Stimulated activated CD4-positive, alpha-beta T cell treated with anti-CD3 and anti-CD28 coated beads, Interleukin-2, amount 100 ng/mL, for 24 hours (primary cell): ENCODE data around the gene DYNC2H1.
A peak's percentile ranks its signal among the peaks of the same experiment; 100 is the strongest.
"Not testable (repeated sequence)": the region's sequence is repeated elsewhere in the genome, so short reads cannot be mapped to it uniquely, and the experiment has no call there.

ENCODE experiments used
- DNase-seq, 2 donors: peaks; one replicate each; pipeline ENCODE4 v3.0.0-alpha.2; 2020

Gene DYNC2H1

DNA sequence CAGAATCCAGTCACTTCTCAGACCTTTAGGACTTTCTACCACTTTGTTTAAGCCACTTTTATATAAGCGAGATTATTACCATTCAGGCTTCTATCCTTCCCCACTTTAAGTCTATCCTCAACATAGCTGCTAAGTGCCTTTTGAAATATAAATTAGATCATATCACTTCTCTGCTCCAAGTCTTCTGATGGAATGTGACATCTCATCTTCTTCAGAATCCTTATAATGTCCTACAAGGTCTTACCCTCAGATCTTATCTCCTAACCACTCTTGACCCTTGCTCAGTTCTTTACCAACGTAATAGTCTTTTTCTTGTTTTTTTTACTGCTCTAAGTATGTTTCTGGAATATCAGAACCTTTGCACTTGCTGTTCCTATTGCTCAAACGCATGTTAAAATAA is 188.7 kb downstream of the DYNC2H1 start:
- DNase-seq: no peak

DNA sequence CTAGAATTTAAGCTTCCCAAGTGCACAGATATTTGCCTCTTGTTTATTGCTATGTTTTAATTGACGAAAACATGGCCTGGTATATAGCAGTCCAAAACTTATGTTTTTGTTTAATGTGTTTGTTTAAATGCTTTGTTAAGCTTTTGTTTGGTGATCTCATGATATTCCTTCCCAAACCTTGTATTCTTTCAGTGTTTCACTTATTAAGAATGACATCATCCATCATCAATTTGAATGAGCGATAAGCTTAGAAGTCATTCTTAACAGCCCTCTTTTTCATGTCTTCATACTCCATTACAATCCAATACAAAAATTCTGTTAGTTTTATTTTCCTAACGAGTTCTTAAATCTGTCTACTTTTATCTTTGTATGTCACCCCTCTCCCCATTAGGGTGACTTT is 206.0 kb downstream of the DYNC2H1 start:
- no peak for DNase-seq

DNA sequence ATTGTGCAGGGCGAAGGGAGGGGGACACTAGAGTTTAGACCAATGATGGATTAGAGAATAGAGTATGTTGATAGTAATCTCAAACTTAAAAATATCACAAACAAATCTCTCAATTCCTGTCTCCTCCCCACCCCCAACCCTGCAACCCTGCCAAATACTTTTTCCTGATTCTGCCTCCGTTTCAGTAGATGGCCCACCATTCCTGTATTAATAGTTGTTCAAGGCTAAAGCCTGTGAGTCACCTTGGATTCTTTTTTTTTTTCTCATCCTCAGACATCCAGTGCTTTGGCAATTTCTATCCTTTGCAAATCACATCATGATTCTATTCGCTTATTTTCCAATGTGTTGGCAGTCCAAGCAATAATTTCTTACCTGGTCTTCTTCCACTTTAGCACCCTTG is 207.9 kb downstream of the DYNC2H1 start:
- DNase-seq: no peak

DNA sequence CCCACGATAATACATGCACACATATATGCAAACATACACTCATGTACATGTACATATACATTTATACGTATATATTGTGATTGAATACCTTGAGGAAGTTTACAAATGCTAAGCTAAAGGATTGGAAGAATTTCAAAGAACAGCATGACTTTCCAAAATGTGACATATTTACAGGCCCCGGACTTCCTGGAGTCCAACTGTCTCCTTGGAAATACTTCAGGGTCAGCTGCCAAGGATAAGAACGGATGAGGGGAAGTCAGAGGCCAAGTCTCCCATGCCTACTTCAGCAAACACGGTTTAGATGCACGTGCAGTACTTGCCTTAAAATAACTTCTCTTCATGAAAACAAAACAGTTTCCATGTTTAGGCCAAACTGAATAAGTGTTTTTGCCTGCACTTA is 213.6 kb downstream of the DYNC2H1 start:
- no peak for DNase-seq

DNA sequence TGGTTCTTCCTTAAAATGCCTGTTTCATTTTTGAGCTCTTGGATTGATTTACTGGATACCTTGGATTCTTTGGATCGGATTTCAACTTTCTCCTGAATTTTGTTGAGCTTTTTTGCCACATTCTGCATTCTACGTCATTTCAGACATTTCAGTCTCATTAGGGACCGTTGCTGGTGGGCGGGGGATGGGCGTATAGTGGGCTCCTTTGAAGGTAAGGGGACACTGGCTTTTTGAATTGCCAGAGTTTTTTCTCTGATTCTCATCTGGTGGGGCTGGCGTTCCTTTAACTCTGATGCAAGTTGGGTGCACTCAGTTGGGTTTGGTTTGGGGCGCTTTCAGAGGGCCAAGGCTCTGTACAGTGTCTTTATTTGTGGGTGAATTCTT is 216.5 kb downstream of the DYNC2H1 start:
- no peak for DNase-seq

DNA sequence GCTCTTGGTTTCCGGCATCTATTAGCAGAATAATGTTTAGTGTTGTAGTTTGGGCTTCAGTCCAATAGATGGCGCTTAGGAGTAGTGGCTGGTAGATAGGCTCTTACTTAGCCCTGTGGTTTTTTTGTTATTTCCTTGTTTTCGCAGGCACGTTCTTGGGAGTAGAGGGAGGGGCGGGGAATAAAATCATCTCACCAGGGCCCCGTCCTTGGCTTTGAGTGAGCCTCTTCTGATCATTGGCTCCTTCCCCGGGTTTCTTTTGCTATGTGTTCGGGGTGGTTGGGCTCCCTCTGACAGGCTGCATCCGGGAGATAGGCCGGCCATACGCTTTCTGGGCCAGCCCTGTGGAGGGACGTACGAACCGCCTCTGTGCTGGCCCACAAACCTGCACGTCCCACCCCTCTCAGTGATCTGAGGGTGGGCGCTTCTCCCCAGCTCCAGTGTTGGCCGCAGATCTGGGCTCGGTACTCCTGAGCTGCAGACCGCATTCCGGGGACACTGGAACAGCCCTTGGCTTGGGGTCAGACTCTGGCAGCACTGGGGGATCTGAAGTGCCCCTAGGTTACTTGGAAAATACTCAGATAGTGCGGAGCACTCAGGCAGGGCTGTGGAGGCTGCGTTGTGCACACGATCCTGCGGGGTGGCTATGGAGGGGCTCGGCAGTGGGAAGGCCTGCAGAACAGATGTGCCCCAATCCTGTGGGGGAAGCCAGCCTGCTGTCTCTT is 217.0 kb downstream of the DYNC2H1 start:
- DNase-seq: peak in 1 of 2 donors; percentile 18

DNA sequence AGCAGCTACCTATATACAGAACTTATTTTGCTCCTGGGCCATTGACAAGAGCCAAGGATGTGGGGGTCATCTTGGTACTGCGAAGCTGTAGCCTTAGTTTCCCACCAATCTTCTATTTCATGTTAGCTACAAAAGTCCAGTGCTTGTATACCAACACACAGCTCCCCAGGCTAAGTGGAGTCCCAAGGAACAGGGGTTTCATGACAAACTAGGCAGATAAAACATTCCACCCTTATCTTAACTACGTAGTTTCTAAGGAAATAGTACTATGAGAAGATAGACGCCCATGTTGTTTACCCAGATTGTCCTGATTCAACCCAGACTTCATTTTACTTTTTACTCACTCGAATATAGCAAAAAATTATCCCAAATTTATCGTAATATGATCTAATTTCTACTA is 218.5 kb downstream of the DYNC2H1 start:
- no peak for DNase-seq

DNA sequence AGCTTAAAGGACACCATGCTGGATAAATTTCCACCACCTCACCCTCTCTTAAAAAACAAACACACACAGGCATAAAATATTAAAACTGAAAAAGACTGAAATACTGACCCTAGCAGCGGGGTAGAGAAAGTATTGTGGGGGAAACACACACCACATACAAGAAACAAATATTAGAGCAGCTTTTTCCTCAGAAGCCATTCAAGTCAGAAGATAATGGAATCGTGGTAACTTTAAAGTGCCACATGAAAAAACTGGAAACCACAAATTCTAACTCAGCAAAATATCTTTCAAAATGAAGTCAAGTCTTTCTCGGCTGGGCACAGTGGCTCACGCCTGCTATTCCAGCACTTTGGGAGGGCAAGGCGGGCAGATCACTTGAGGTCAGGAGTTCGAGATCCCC is 223.2 kb downstream of the DYNC2H1 start:
- no peak for DNase-seq

DNA sequence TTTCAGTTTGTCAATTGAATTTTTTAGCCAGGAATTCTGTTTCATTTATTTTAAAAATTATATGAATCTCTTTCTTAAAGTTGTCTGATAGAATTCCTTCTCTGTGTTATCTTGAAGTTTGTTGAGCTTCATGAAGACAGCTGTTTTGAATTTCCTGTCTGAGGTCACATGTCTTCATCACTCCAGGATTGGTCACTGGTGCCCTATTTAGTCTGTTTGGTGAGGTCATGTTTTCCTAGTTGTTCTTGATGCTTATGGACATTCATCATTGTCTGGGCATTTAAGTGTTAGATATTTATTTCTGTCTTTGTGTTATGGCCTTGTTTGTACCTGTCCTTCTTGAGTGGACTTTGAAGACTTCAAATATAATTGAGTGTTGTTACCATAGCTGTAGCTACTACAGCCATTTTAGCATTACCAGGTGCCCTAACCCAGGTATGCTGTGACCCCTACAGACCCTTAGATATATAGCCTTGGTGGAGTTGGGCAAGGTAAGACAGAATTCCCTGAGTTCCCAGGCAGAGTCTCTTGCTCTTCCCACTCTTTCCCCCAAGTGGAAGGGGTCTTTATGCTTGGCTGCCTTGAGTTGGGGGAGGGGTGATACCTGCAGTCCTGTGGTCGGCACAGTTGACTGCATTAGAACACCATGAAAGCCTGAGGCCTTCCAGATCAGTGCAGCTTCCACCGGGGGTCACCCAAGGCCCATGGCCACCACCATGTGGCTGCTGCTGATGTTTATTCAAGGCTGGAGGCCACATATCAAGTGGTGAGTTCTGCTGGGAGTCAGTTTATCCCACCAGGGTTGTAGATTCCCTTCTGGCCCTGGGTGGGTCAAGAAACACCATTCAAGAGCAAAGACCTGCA is 229.6 kb downstream of the DYNC2H1 start:
- no peak for DNase-seq

DNA sequence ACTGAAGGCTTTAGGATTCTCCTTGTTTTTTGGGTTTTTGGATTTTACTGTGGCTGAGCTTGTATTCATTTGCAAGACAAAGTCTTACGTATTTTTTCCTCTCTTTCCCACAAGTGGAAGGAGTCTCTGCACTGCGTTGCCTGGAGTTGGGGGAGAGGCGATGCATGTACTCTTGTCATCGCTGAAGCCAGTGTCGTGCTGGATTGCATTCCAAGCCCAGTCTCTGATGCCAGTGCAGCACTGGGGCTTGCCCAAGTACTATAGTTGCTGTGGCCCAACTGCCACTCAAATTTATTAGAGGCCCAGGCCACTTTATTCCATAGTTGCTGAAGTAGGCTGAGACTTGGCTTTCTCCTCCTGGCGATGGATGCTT is 230.2 kb downstream of the DYNC2H1 start:
- DNase-seq: no peak

DNA sequence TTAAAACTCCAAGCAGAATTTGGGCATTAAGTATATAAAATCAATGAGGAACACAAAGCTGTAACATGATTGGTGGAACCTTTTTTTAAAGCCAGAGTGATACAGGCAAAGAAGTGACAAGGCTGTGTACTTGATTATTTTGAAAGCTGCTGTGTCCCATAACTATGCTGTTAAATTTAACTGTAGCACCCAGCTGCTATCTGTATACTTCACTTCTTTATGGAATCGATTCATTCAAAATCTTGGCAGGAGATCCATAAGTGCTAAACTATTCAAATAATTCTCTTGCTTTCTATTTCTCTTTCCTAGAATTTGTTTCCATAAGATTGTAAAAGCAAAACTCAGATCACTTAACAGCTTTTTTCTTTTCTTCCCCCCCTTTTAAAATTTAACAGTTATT is 231.7 kb downstream of the DYNC2H1 start:
- DNase-seq: no peak

DNA sequence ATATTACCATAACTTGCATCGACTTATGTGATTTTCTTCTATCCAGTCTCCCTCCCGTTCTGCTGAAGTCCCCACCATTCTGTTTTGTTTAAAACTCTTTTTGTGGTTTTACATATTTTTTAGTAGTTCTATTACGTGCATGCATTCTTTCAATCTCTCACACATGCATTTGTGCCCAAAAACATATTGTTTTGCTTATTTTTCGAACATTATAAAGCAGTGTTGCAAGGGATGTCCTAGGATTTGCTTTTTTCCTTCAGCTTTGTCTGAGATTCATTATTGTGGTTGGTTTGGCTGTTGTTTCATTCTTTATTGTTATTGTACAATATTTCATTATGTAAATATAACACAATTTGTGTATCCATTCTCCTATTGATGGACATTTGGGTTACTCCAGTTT is 235.7 kb downstream of the DYNC2H1 start:
- DNase-seq: no peak

DNA sequence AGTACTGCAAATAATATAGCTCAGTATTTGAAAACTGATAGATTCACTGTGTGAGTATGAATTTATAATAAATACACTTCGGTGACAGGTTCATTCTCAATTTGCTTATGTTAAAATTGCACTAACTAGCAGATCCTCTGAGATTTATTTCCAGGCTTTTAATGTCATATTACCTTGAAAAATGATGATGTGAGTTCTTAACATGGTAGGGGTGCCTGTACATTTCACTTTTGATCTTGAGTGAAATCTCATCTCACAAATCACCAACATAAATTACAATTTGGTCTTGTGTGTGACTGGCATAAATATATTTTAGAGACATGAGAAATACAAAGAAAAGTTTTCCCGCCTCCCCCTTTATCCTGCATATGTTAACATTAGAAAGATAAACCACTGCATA is 240.4 kb downstream of the DYNC2H1 start:
- no peak for DNase-seq

DNA sequence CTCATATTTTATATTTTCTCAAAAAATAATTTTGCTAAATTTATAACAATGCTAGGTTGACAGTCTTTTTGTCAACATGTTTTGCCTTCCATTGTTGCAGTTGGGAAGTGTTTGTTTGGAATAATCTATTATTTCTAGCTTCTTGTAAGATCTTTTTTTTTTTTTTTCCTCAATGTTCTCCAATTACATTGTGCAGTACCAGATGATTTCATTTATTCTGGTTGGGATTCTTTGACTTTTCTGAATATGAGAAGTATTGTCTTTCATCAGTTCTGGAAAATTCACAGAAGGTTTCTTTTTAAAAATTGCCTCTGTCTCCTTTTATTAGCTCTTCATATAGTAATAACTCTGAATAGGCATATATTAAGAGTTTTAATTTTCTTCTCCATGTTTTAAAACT is 245.4 kb downstream of the DYNC2H1 start:
- no peak for DNase-seq

DNA sequence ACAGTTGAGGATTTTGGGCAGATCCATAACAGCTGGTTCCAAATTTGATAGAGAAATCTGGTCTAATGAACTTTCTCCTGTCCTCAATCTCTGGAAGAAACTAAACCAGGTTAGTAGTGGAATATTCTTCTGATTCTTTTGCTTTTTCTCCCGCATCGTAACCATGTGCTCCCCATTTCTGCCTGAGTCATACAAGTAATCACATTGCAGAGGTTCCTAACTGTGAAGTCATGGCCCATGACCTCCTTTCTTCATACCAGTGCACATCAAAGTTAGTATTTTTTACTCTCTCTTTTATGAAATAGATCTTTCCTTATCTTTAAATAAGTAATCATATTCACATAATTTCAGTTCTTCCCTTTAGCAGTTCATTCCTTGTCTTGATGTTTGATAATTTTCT is 249.0 kb downstream of the DYNC2H1 start:
- DNase-seq: no peak

DNA sequence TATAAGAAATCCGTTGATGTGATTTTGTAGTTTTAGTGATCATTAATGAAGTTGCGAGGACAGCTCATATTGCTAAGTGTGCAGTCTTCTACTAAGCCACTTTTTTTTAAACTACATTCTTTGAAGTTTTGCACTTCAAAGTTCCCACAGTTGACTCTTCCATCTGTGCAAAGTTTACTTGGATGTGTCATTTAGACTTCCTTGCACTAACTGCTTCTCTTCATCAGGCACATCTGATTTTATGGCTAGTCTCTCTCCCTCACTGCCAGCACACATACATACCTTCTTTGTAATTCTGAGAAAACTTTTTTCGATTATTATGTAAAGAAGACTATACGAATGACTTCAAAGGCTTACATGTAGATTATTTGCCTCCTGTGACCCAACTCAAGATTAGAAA is 250.0 kb downstream of the DYNC2H1 start:
- no peak for DNase-seq

DNA sequence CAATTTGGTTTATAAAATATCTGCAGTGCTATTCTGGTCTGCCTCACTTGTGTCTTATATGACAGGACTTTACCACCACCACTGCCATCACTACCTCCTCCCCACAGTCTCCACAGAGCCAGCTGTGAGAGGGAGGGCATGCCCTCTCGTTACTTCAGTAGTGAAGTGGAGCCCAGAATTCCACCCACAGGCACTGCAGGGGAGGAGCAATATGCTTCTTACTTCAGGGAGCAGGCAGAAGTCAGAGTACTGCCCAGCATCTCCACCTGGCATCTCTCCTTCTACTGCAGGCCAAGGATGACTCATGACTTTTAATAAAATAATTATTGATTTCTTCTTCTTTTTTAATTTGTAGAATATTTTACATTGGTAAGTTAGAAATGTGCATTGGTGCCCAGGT is 255.5 kb downstream of the DYNC2H1 start:
- no peak for DNase-seq

DNA sequence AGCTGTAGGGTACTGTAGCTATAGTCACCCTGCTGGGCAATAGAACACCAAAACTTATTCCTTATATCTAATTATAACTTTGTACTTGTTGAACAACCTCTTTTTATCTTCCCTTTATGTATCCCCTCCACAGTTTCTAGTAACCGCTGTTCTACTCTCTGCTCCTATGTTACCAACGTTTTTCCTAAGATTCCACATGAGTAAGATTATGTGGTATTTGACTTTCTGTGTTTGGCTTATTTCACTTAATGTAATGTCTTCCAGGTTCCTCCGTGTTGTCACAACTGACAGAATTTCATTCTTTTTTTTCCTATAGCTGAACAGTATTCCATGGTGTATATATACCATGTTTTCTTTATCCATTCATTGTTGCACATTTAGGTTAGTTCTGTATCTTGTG is 258.4 kb downstream of the DYNC2H1 start:
- no peak for DNase-seq

DNA sequence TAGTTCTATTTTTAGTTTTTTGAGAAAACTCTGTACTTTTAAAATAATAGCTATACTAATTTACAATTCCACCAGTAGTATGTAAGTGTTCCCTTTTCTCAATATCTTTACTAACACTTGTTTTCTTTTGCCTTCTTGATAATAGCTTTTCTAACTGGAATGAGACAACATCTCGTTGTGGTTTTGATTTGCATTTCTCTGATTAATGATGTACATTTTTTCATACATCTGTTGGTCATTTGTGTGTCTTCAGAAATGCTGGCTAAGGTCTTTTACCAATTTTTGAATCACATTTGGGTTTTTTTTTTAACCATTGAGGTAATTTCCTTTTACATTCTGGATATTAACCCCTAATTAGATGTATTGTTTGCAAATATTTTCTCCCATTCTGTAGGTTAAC is 258.9 kb downstream of the DYNC2H1 start:
- no peak for DNase-seq

DNA sequence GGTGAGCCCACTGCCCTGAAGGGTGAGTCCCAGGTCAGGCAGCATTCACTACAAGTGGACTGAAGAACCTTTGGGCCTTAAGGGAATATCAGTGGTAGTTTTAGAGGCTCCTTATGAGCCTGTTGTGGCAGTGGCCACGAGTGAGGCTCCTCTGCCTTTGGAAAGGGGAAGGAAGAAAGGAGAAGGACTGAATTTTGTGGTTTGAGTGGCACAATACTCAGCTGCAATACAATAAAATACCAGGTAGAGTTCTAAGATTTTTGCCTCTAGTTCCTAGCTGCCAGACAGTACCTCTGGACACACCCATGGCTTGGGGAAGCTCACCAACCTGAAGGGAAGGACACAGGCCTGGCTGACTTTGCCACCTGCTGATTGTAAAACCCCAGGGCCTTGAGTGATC is 260.9 kb downstream of the DYNC2H1 start:
- DNase-seq: no peak

DNA sequence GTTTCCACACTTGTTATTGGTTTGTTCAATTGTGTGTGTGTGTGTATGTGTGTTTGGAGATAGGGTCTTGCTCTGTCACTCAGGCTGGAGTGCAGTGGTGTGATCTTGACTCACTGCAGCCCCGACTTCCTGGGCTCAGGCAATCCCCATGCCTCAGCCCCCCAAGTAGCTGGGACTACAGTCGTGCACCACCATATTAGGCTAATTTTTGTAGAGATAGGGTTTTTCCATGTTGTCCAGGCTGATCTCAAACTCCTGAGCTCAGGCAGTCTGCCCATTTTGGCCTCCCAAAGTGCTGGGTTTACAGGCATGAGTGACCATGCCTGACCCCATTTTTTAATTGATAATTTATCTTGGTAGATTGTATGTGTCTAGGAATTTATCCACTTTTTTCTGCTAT is 263.7 kb downstream of the DYNC2H1 start:
- no peak for DNase-seq

DNA sequence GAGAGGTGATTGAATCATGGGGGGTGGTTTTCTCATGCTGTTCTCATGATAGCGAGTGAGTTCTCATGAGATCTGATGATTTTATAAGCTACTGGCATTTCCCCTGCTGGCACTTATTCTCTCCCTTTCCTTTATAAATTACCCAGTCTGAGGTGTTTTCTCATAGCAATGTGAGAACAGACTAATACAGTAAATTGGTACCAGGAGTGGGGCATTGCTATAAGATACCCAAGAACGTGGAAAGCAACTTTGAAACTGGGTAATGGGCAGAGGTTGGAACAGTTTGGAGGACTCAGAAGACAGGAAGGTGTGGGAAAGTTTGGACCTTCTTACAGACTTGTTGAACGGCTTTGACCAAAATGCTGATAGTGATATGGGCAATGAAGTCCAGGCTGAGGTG is 265.0 kb downstream of the DYNC2H1 start:
- DNase-seq: not testable (repeated sequence)

DNA sequence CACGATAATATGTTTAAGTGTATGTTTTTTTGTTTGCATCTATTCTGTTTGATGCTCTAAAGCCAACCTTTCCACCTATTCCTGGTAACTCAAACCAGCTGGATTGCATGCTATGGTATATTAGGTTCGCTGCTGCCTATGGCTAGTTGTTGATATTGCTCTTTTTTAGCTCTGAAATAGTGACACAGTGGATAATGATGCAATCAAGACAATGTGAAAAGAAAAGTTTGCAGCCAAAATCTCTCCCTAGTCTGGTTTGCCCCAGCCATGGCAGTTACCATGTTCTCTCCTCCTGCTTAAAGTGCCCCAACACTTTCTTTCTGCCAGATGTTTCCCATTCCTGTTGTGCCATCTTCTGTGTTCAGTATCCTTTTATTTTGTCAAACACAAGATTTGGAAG is 269.7 kb downstream of the DYNC2H1 start:
- DNase-seq: no peak

DNA sequence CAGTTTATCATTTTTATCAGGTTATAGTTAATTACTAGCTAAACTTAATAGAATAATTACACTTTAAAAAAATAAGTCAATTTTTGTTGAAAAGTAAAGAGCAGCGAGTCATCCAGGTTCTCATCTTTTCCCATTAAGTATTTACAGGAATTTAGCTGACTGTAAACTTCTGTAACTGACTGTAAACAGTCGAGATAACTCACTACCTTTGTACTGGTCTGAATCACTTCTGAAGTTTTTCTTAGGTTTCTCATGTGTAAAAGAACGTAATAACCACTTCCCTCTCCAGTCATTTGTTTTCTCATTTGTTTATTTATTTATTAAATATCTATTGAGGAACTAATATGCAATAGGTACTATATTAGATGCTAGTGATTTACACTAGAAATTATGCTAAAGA is 270.8 kb downstream of the DYNC2H1 start:
- no peak for DNase-seq

DNA sequence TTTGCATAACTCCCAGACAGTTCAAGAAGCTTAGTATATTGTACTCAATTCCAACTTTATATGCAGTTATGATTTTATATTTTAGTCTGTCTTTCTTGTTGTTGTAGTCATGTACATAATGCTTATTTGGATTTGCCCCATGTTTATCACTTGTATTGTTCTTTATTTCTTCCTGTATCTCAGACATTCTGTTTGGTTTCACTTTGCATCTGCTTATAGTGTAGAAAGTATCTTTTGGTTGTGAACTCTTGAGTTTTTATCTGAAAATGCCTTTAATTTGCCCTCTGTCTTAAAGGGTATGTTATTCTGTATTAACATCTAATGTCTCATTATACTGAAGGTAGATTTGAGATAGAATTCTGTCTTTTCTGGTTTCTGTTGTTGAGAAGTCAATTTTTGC is 275.4 kb downstream of the DYNC2H1 start:
- no peak for DNase-seq
